HG03066 (cell line): ENCODE results near the gene CDC6.

ENCODE experiments used
- ATAC-seq: cut with Tn5 transposase; IDR thresholded peaks from one replicate; pipeline ENCODE4 v1.9.1; 2021; ENCODE audit warnings: low read depth; ENCODE audit not compliant: unreplicated experiment

Gene CDC6

GRCh38 chr17:40338941-40339649 is 51.4 kb downstream of the CDC6 start:
- ATAC-seq: no peak

DNA sequence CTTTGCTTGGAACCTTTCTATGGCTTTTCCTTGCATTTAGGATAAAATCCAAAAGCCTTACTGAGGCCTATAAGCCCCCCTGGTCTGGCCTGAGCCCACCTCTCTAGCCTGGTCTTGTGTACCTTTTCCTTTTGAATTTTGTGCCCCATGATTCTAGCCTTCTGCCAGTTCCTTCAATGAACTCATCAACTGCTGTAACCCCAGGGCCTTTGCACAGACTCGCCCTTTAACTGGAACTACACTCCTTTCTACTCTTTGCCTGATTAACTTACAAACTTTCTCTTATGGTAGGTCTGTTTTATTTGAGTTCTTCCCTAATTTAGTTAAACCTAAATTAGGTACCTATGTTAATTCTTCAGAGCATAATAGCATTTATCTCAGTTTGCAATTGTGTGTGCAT is 52.6 kb downstream of the CDC6 start:
- ATAC-seq: no peak

DNA sequence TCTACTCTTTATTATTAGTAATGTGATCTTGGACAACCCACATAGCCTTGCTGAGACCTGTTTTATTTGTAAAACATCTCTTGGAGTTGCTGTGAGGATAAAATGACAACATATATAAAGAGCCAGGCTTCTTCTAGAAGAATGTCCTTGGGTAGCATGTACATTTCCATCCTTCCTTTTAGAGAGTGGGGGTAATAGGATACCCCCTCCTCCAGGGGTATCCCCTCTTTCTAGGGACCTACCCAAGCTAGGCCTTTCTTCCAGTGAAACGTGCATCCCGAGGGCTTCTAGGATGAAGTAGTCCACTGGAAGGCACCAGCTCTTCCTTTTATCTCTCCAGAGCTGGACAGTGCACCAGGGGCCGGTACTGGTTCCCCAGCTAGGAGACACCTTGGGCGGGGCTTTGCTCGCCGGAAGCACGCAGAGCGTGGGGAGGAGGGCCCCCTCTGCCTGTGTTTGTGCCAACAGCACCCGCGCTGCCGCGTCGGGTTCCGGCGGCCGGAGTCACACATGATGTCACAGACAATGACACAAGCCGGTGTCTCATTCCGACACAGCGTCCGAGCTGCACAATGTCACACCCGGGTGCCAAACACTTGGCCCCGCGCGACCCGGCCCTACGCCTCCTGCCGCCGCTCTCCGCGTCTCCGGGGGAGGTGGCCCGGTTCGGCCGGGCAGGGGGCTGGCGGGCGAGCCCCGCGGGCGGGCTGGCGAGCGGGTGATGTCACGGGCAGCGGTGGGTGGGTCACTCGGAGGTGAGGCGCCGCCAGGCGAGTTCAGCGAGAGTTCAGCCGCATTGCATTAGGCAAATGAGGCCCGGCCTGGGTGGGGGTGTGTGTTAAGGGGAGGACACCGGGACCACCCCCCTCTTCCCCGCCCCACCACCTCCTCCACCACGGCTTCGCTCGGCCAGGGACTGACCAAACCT is 53.5 kb downstream of the CDC6 start:
- ATAC-seq: peak; percentile 67

GRCh38 chr17:40341808-40342503 is 54.3 kb downstream of the CDC6 start:
- ATAC-seq: no peak

DNA sequence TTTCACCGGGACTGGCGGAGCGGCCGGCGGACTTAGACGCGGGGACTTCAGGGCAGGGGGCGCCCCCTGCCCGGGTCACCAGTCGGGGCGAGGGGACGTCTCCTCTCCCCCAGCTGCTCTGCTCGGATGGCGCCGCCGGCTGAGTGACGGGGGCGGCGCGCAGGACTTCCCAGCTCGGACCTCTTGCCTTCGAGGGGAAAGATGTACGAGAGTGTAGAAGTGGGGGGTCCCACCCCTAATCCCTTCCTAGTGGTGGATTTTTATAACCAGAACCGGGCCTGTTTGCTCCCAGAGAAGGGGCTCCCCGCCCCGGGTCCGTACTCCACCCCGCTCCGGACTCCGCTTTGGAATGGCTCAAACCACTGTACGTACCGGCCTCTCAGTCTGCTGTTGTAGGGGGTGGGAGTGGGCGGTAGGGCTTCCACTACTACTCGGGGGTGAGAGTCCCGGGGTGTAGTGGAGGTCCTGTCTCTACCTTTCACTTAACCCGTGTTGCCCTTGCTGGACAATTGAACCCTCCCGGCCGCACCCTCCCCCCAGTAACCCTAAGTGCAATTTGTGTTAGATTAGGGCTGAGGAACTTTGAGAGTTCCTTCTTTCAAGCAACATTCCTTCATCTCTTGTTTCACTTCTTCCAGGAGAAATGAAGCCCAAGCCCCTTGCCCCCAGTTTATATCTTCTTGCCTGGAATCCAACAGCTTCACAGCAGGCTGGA is 55.0 kb downstream of the CDC6 start:
- no peak for ATAC-seq

- ATAC-seq: no peak
These were observed 55.8 kb downstream of the CDC6 start for GRCh38 chr17:40343219-40344119.

DNA sequence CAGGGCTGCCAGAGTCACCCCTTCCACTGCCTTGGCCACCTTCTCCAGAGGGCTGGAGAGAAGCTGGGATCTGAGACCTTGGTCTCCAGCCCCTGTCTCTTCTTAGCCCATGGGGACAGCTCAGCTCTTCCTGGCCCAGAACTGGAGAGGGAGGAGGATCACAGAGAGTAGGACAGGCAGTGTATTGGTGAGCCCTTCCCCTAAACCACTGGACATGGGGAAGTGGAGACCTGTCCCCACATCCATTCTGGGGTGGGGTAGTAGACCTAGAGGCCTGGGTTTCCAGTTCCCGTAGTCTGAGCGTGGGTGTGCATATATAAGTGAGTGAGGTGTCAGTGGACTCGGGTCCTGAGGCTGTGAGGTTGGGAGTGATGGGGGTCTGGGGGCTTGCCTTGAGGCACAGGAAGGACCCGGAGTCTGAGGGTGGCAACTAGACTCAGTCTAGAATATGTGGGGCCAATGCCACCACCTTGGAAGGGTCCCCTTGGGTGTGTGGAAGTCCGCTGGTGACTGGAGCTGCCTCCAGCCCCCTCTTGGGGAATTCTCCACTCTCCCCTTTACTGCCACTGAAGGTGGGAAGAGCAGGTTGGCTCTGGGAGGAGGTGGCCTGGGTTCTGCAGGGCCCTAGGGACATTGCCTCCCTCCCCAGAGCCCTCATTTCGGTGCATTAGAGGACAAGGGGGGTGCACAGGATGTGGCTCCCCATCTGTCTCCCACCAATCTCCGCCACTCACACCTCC is 56.9 kb downstream of the CDC6 start:
- no peak for ATAC-seq

DNA sequence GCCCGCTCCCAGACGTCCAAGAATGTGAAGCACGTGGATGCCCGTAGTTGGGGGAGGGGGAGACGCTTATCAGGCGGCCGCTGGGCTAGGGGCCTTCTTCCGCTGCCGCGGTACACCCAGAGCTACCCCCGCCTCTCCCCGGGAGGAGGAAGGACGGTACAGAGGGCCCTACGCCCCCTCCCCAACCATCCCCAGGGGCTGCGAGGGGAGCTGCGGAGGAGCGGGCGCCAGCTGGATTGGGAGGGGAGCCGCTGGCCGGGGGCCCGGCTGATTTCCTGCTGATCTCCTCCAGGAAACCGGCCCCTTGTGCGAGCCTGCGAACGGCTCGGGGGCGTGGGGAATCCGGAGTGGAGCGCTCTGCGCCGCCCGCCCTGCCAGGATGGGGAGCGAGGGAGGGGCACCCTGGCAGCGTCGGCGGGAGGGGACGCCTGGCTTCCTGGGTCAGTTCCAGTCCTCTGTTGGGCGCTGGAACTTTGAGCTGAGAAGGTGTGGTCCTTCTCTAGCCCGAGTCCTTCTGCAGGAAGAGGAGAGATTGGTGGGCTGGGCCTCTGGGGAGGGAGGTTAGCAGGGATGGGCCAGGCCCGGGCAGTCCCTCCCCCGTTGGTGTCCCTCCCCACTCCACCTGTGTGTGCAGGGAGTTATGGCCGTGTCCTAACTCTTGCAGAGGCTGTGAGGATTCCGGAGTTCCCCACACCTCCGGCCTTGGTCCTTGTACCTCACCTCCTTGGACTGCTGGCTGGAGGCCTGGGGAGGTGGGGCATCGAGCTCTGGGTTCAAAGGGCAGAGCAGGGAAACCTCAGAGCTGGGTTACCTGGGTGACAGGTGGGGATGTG is 57.7 kb downstream of the CDC6 start:
- no peak for ATAC-seq

GRCh38 chr17:40345994-40346764 is 58.5 kb downstream of the CDC6 start:
- ATAC-seq: no peak

DNA sequence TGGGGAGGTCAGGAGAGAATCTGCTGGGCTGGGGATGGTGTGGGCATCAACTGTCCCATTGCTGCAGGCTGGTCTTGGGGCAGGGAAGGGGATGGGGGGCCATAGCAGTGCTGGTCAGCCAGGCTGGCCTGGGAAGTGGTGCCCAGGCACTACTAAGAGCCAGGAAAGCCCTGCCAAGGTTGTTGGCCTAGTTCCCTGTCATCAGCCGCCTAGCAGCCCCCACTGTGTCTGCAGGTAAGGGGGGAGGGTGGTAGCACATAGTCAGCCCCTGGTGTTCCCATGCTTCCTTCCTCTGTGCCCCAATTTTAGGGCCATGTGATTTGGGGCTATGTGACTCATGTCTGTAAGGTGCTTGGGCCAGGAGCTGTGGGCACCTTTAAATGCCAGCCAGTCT is 59.1 kb downstream of the CDC6 start:
- no peak for ATAC-seq

- no peak for ATAC-seq
These were observed 59.8 kb downstream of the CDC6 start for GRCh38 chr17:40347319-40348135.

DNA sequence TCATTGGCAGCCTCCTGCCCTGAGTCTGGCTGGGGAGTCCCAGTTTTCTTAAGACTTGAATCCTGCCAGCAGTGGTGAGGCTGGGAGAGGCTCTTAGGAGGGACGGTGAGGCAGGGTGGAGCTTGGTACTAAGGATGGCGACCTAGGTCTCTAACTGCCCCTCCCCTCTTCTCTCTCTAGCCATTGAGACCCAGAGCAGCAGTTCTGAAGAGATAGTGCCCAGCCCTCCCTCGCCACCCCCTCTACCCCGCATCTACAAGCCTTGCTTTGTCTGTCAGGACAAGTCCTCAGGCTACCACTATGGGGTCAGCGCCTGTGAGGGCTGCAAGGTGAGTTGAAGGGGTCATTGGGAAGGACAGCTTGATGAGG is 60.4 kb downstream of the CDC6 start:
- ATAC-seq: no peak

DNA sequence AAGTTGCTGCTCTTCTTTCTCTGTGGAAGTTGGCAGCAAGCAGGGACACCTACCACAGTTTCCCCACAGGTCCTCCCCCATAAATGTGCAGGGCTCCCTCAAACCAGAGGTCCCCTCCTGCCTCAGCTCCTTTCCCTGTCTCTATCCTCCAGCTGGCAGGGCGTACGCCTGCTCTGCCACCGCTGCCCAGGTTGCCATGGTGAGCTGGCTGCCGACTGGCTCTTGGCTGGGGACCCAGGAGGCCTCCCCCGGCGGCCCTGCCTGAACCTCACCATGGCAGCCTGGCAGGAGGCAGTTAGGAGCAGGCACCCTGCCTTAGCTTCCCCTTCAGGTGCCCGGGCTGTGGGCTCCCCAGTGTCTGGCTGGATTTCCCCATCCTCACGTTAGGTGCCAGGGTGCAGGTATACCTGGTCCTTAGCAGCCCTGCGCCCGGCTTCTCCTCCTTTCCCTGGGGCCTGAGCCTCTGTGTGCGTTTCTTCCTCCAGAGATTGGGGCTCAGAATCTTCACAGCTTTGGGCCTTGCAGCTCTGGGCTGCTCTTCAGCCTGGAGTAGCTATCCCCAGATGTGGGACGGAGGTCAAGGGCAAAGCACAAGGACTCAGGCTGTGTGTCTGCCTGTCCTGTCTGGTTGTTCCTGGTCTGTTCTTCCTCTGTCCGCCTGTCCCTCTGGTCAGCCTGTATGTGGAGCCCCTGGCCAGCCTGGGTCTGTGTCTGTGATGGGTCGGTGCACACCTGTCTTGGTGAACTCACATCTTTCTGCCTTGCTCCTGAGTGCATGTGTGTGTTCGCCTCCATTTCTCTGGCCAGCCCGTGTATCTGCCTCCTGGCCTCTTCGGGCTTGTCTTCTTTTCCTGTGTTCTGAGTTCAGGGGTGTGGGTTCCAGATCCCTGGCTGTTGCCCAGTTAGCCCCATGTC is 61.1 kb downstream of the CDC6 start:
- ATAC-seq: no peak

GRCh38 chr17:40349477-40349894 is 61.8 kb downstream of the CDC6 start:
- no peak for ATAC-seq

GRCh38 chr17:40349895-40350688 is 62.4 kb downstream of the CDC6 start:
- ATAC-seq: no peak
